Activated CD4-positive, alpha-beta T cell treated with anti-CD3 and anti-CD28 coated beads for 48 hours (primary cell): ENCODE data around the gene PRDM10.
"Not testable (repeated sequence)": the region's sequence is repeated elsewhere in the genome, so short reads cannot be mapped to it uniquely, and the experiment has no call there.

Experiments
- DNase-seq: peaks from one replicate; pipeline ENCODE4 v3.0.0-alpha.2; 2020

The PRDM10 gene

GRCh38 chr11:129973068-129973467 lies 29.6 kb downstream of the PRDM10 start:
- no peak for DNase-seq

GRCh38 chr11:129972611-129973010 lies 30.0 kb downstream of the PRDM10 start:
- DNase-seq: no peak

DNA sequence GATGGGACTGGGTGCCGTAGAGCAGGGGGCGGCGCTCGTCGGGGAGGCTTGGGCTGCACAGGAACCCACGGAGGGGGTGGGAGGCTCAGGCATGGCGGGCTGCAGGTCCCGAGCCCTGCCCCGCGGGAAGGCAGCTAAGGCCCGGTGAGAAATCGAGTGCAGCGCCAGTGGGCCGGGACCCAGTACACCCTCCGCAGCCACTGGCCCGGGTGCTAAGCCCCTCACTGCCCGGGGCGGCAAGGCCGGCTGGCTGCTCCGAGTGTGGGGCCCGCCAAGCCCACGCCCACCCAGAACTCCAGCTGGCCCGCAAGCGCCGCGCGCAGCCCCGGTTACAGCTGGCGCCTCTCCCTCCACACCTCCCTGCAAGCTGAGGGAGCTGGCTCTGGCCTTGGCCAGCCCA lies 30.8 kb downstream of the PRDM10 start:
- DNase-seq: not testable (repeated sequence)

- no peak for DNase-seq
Measured at GRCh38 chr11:129969920-129970319, 32.7 kb downstream of the PRDM10 start.

- no peak for DNase-seq
Measured at GRCh38 chr11:129968591-129969419, 33.8 kb downstream of the PRDM10 start.

- no peak for DNase-seq
Measured at GRCh38 chr11:129967996-129968395, 34.6 kb downstream of the PRDM10 start.

DNA sequence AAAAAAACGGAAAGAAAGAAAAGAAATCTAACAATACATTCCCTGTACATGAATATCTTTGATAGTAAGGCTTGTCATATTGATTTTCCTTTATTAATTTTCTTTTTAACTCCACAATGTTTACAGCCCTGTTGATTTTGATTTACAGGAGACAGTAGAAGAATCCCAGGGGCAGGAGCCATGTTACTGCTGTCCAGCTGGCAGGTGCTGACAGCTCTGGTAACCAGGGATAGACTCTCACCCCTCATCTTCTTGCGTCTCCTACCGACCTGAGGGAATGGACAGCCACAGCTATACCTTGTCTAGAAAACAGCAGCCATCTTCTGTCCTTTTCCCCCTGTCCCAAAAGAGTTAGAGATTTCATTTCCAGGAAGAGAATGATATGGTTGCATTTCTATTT lies 37.4 kb downstream of the PRDM10 start:
- no peak for DNase-seq

- peak; percentile 40 for DNase-seq
Measured at GRCh38 chr11:129960216-129961214, 42.1 kb downstream of the PRDM10 start.

- no peak for DNase-seq
Measured at GRCh38 chr11:129959687-129960086, 42.9 kb downstream of the PRDM10 start.

DNA sequence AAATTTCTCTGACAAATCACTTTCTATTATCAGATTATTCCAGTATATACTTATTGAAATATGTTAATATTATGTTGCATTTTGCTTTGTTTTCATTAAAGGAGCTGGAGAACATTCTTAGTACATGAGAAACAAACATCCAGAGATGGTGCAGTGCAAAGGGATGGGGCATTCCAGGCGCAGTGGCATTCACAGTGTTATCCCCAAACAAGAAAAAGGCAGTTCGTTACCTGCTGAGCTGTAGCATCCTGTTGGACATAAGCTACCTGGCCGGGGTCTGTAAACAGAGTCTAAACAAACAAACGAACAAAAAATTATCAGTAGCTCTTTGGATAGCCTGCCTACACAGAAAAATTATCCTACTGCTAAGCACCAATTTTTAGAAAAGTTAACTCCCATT lies 47.4 kb downstream of the PRDM10 start:
- no peak for DNase-seq

DNA sequence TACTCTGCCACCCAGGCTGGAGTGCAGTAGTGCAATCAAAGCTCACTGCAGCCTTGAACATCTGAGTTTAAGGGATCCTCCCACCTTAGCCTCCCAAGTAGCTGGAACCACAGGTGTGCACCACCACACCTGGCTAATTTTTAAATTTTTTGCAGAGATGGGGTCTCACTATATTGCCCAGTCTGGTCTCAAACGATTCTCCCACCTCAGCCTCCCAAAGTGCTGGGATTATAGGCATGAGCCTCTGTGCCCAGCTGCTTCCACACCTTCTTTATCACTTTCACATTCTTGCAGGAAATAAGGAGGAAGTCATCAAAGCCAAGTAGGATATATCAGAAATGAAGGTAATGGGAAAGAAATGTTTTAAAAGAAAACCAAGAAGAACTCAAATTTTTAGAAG lies 47.9 kb downstream of the PRDM10 start:
- not testable (repeated sequence) for DNase-seq

DNA sequence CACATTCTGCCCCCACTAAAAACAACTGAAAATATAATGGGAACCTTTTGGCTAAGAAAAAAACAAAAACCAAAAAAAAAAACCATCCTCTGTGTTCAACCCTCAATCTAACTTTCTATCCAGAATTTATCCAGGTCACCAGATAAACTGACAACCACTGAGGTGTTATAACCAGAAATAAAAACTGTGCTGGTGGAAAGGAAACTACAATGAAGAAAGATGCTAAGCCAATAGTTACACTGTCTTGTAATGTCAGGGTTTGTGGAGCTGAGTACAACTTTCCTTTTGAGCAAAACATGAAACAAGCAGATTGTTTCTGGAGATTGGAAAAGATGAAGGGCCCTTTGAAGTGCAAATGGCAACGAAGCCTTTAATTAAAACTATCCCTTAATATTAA lies 50.8 kb downstream of the PRDM10 start:
- DNase-seq: no peak

DNA sequence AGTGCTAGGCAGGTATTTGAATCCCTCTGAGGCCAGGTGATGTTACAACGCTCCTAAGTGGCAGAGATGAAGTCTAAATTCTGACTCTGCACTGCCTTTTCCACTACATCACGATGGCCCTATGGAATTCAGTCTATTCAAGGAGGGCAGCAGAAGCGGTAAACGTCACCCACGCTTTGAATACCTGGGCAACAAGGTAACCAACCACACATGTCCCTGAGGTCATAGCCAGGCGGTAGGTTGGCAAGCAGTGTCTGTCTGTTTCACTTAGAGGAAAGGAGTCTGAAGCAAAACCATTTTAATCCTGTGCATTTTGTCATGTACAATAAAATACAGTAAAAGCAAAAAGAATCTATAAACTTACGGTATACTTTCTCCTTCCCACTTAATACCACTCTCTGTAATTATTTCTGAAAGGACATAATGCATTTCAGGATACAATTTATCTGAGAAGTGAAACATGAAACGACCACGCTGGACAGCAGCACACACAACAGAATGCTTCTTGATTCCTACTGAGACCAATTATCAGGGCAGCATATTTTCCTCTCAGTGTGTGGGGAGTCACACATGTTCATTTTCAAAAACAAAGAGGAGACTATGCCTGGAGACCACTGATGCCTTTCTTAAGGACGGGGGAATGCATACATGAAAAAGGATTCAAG lies 51.3 kb downstream of the PRDM10 start:
- no peak for DNase-seq

- no peak for DNase-seq
Measured at GRCh38 chr11:129950101-129951091, 52.2 kb downstream of the PRDM10 start.

- no peak for DNase-seq
Measured at GRCh38 chr11:129948926-129949466, 53.6 kb downstream of the PRDM10 start.

- no peak for DNase-seq
Measured at GRCh38 chr11:129947474-129947873, 55.2 kb downstream of the PRDM10 start.

DNA sequence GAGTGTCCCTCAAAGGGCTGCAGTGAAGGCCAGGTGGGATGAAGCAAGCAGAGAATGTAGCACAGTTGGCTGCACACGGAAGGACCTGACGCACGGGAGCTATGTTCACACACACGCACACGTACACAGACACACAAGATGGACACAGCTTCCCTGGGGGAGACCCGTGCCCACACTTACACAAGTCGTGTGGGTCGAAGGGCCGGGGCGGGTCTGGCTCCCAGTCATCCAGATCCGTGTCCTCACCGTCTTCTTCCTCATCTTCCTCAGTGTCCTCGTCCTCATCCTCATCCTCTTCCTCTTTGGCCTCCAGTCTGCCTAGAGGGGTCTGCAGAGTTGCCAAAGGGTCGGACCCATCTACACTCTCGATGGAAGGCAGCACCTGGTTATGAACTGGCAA lies 55.7 kb downstream of the PRDM10 start:
- no peak for DNase-seq

DNA sequence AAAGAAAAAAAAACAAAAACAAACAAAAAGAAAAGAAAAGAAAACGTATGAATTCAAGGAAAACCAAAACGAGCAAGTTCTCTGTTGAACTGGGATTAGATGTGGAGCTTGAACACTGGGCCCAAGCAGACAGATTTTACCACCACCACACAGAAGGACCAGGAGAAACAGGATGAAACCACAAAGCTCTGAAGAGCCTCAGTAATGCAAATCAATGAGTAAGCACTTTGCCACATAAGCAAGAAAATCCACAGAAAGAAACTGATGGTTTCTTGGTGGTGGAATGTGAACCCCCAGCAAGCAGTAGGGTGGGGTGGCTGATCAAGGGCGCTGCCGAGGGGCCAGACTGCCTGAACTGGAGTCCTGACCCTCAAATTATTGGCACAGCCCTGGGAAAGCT lies 56.4 kb downstream of the PRDM10 start:
- DNase-seq: no peak

DNA sequence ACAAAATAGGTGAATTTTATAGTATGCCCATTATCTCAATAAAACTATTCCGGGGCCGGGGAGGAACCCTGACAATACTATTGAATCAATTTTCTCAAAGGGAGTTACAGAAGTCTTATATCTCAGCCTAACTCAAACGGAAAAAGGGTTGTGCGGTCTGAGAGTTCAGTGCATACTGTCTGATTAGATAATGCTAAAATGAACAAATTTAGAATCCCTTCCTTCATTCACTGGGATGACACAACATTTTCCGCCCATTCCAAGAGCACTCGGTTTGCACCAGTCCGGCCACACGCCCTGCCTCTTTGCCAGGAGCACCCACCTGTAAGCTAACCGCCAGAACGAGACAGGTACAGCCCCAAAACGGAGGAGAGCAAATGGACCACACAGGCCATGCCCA lies 57.3 kb downstream of the PRDM10 start:
- no peak for DNase-seq

GRCh38 chr11:129944696-129945095 lies 57.9 kb downstream of the PRDM10 start:
- DNase-seq: no peak

DNA sequence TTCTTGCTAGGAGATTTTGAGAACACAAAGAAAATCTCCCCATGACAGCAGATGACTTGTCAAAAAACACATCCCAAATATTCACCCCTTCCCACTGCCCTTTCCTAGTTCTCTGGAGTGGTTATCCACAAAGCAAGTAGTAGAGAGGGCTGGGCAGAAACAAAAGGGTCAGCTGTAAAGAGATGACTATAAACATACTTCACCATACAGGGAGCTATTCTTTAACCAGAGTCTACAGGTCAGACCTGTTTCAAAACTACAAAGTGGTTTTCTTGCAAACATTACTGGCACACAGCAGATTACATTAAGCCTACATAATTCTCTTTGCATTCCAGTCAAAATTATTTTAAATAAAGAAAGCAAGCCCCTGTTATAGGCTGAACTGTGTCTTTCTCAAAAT lies 59.6 kb downstream of the PRDM10 start:
- DNase-seq: no peak

DNA sequence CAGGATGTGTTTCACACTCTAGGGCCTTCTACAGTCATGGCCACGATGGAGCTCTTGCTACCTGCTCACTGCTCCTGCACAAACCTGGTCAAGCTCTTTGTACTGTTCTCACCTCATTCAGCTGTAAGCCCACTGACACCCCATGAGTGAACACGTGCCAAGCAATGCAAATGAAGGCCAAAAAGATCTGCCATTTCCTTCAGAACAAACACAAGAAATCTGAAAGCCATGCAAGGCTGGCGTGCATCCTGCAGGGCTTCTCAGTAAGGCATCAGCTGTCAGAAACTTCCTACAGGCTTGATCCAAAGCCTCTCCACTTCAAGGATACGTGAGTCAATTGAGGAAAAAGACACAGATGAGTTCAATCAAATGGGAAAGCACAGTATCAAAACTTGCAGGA lies 63.1 kb downstream of the PRDM10 start:
- no peak for DNase-seq
